GM23338 (cell line): ENCODE results near the gene POLA1. TPM values are rescaled to one million over a fixed set of nuclear protein-coding genes. Genes with fewer than 3 reads are reported as not detected.

ENCODE experiments used
- ATAC-seq: fragments of 200-7000 bp; cut with Tn5 transposase; 3 replicates; pipeline ENCODE4 v1.9.1; 2020
- DNase-seq: peaks from one replicate; pipeline ENCODE4 v3.0.0-alpha.2; 2015; ENCODE audit warnings: low spot score
- H2AFZ ChIP-seq: fragments of 200-600 bp; sonication (generic); 2 replicates; pipeline ENCODE4 v1.8.0; 2016; ENCODE audit warnings: antibody characterized with exemption, mild to moderate bottlenecking, moderate library complexity
- H3F3A ChIP-seq: fragments of 200-600 bp; sonication (generic); replicated peaks from 2 replicates; pipeline ENCODE4 v1.8.0; 2017; ENCODE audit warnings: antibody characterized with exemption, mixed run types, low read depth
- H3K27ac ChIP-seq: fragments of 200-600 bp; sonication (generic); 2 replicates; pipeline ENCODE4 v1.6.1; 2016; ENCODE audit warnings: low read depth
- H3K27me3 ChIP-seq: fragments of 200-600 bp; sonication (generic); 2 replicates; pipeline ENCODE4 v1.8.0; 2016; ENCODE audit warnings: mild to moderate bottlenecking, mixed run types, moderate library complexity; ENCODE audit not compliant: insufficient read depth
- H3K36me3 ChIP-seq: fragments of 200-600 bp; sonication (generic); 2 replicates; pipeline ENCODE4 v1.8.0; 2016; ENCODE audit warnings: mild to moderate bottlenecking; ENCODE audit not compliant: insufficient read depth
- H3K4me1 ChIP-seq: fragments of 200-600 bp; sonication (generic); 2 replicates; pipeline ENCODE4 v1.8.0; 2016; ENCODE audit warnings: mild to moderate bottlenecking, moderate library complexity; ENCODE audit not compliant: insufficient read depth
- H3K4me2 ChIP-seq: fragments of 200-600 bp; sonication (generic); 2 replicates; pipeline ENCODE4 v1.7.1; 2017; ENCODE audit warnings: mixed run types
- H3K4me3 ChIP-seq: fragments of 200-600 bp; sonication (generic); 2 replicates; pipeline ENCODE4 v1.6.1; 2016; ENCODE audit warnings: mixed run types
- H3K79me2 ChIP-seq: fragments of 200-600 bp; sonication (generic); replicated peaks from 2 replicates; pipeline ENCODE4 v1.8.0; 2017; ENCODE audit warnings: mild to moderate bottlenecking; ENCODE audit not compliant: insufficient read depth
- H3K9me2 ChIP-seq: fragments of 200-600 bp; sonication (generic); 2 replicates; pipeline ENCODE4 v1.8.0; 2017; ENCODE audit not compliant: insufficient read depth
- H4K20me1 ChIP-seq: fragments of 200-600 bp; sonication (generic); replicated peaks from 2 replicates; pipeline ENCODE4 v1.8.0; 2017; ENCODE audit warnings: mild to moderate bottlenecking; ENCODE audit not compliant: insufficient read depth
- H3K27ac Mint-ChIP-seq: 2 replicates; pipeline ENCODE4 v1.8.0; 2020; ENCODE audit warnings: inconsistent platforms, mild to moderate bottlenecking, moderate library complexity, mixed read lengths
- H3K27me3 Mint-ChIP-seq: 3 replicates; pipeline ENCODE4 v1.8.0; 2022; ENCODE audit warnings: low read depth, mild to moderate bottlenecking, moderate library complexity, mixed read lengths, inconsistent platforms; ENCODE audit not compliant: insufficient read depth, poor library complexity
- H3K36me3 Mint-ChIP-seq: 3 replicates; pipeline ENCODE4 v1.8.0; 2021; ENCODE audit warnings: low read depth, mild to moderate bottlenecking, inconsistent platforms, moderate library complexity, mixed read lengths
- H3K4me1 Mint-ChIP-seq: 3 replicates; pipeline ENCODE4 v1.8.0; 2020; ENCODE audit warnings: mild to moderate bottlenecking, inconsistent platforms, mixed read lengths
- H3K4me3 Mint-ChIP-seq: 3 replicates; pipeline ENCODE4 v1.8.0; 2021; ENCODE audit warnings: moderate library complexity, mild to moderate bottlenecking, inconsistent platforms, mixed read lengths
- H3K9me3 Mint-ChIP-seq: 3 replicates; pipeline ENCODE4 v1.8.0; 2020; ENCODE audit warnings: moderate library complexity, mild to moderate bottlenecking, inconsistent platforms, mixed read lengths
- CREB1 ChIP-seq: fragments of 250-450 bp; sonication (Bioruptor Pico); IDR thresholded peaks from 2 replicates; pipeline ENCODE4 v1.5.0; 2020; ENCODE audit warnings: low read depth, mild to moderate bottlenecking, moderate library complexity
- ETS1 ChIP-seq: IDR thresholded peaks from 2 replicates; pipeline ENCODE4 v1.6.1; 2016; ENCODE audit warnings: antibody characterized with exemption
- EZH2 ChIP-seq: fragments of 200-600 bp; sonication (generic); IDR thresholded peaks from one replicate; pipeline ENCODE4 v1.8.0; 2017; ENCODE audit warnings: antibody characterized with exemption, mild to moderate bottlenecking, low read depth; ENCODE audit not compliant: unreplicated experiment
- EZH2phosphoT487 ChIP-seq: fragments of 200-600 bp; sonication (generic); IDR thresholded peaks from one replicate; pipeline ENCODE4 v1.8.1; 2018; ENCODE audit warnings: antibody characterized with exemption; ENCODE audit not compliant: unreplicated experiment
- JUNB ChIP-seq: IDR thresholded peaks from one replicate; pipeline ENCODE4 v1.6.1; 2016; ENCODE audit warnings: antibody characterized with exemption; ENCODE audit not compliant: unreplicated experiment
- NANOG ChIP-seq: IDR thresholded peaks from 2 replicates; pipeline ENCODE4 v1.6.1; 2016; ENCODE audit warnings: antibody characterized with exemption, borderline replicate concordance
- POLR2AphosphoS5 ChIP-seq: IDR thresholded peaks from 2 replicates; pipeline ENCODE4 v1.6.1; 2016; ENCODE audit warnings: antibody characterized with exemption, low read depth
- REST ChIP-seq: IDR thresholded peaks from one replicate; pipeline ENCODE4 v1.6.1; 2018; ENCODE audit warnings: antibody characterized with exemption; ENCODE audit not compliant: unreplicated experiment
- STAT1 ChIP-seq: IDR thresholded peaks from one replicate; pipeline ENCODE4 v1.6.1; 2016; ENCODE audit warnings: antibody characterized with exemption; ENCODE audit not compliant: unreplicated experiment
- ZNF114 ChIP-seq: fragments of 250-450 bp; sonication (Bioruptor Pico); IDR thresholded peaks from 2 replicates; pipeline ENCODE4 v1.5.0; 2020; ENCODE audit warnings: mild to moderate bottlenecking, moderate library complexity
- ZNF331 ChIP-seq: fragments of 250-450 bp; sonication (Bioruptor Pico); IDR thresholded peaks from 2 replicates; pipeline ENCODE4 v1.5.0; 2020; ENCODE audit warnings: low read depth, mild to moderate bottlenecking, moderate library complexity
- ZNF462 ChIP-seq: fragments of 250-450 bp; sonication (Bioruptor Pico); IDR thresholded peaks from 2 replicates; pipeline ENCODE4 v1.5.0; 2020; ENCODE audit warnings: mild to moderate bottlenecking, moderate library complexity
- polyA plus RNA-seq: library from polyadenylated mRNA; unstranded; fragments of >200 nt; fragmentation: Nextera tagmentation; extraction: Ambion mirVana; gene quantifications from 2 replicates; pipeline ENCODE4 v1.2.1, GENCODE V29; 2016
- total RNA-seq: library from RNA; depleted of rRNA; stranded (reverse); fragments of >200 nt; shearing (Covaris generic); gene quantifications from 2 replicates; pipeline ENCODE4 v1.2.3, GENCODE V29; 2014
- TF ChIP-seq, protein P1 (sequence below), 2 experiments: fragments of 200-600 bp in 1 of 2; sonication (generic) in 1 of 2; conservative IDR thresholded peaks; 2 replicates each; pipeline versions ENCODE4 v1.5.1 to v1.6.1; 2016 to 2017; ENCODE audit warnings: antibody characterized with exemption in 2 of 2, low read depth in 2 of 2, mild to moderate bottlenecking in 2 of 2, moderate library complexity in 1 of 2

POLA1 gene
- total and polyA plus RNA-seq, 2 experiments from 2014 or later: 12.6 to 36.6 TPM

- Histone ChIP-seq H3F3A (no peaks in the 10 kb centered on the region), H3K36me3 (no peaks in the 10 kb centered on the region), H4K20me1 (no peaks in the 10 kb centered on the region), H3K4me2 (no peak overlapping the region), H3K27ac (no peak overlapping the region), H3K4me3 (no peak overlapping the region), H3K79me2 (0 out of 2 replicates have a peak, but pooled peaks cover 2% of the 10 kb centered on the region), H3K4me1 (peaks cover 3% of the 10 kb centered on the region), H2AFZ (no peak overlapping the region), H3K27me3 (no peaks in the 10 kb centered on the region), H3K9me2 (no peaks in the 10 kb centered on the region)
- no peak overlapping the region for H3K4me3 Mint-ChIP-seq
- no peaks in the 10 kb centered on the region for H3K9me3 Mint-ChIP-seq
- no peak for DNase-seq
- no peak overlapping the region; the same call in 1 of the 2 replicates for H3K27ac Mint-ChIP-seq
- no peak for ATAC-seq
- no peaks in the 10 kb centered on the region for H3K4me1 Mint-ChIP-seq
- H3K36me3 Mint-ChIP-seq: peaks cover 7% of the 10 kb centered on the region; the same call in 2 of the 3 replicates
- no peak for TF ChIP-seq ZNF331 (CRISPR knock-in tag)
- no peak for TF ChIP-seq ETS1
- no peak for TF ChIP-seq EZH2
- TF ChIP-seq ZNF114 (CRISPR knock-in tag): no peak
- TF ChIP-seq POLR2AphosphoS5: no peak
- TF ChIP-seq, protein P1, sequence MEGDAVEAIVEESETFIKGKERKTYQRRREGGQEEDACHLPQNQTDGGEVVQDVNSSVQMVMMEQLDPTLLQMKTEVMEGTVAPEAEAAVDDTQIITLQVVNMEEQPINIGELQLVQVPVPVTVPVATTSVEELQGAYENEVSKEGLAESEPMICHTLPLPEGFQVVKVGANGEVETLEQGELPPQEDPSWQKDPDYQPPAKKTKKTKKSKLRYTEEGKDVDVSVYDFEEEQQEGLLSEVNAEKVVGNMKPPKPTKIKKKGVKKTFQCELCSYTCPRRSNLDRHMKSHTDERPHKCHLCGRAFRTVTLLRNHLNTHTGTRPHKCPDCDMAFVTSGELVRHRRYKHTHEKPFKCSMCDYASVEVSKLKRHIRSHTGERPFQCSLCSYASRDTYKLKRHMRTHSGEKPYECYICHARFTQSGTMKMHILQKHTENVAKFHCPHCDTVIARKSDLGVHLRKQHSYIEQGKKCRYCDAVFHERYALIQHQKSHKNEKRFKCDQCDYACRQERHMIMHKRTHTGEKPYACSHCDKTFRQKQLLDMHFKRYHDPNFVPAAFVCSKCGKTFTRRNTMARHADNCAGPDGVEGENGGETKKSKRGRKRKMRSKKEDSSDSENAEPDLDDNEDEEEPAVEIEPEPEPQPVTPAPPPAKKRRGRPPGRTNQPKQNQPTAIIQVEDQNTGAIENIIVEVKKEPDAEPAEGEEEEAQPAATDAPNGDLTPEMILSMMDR (conservative IDR thresholded peaks at IDR 0.05; ENCODE audit: low read depth in 2 of 2): no peak
- TF ChIP-seq EZH2phosphoT487: no peak
- no peak for TF ChIP-seq STAT1
- TF ChIP-seq REST: no peak
- TF ChIP-seq JUNB: no peak
- no peak for TF ChIP-seq ZNF462 (CRISPR knock-in tag)
- TF ChIP-seq NANOG: no peak
- no peak for TF ChIP-seq CREB1
- H3K27me3 Mint-ChIP-seq: no peaks in the 10 kb centered on the region
These were observed 144.2 kb downstream of the POLA1 start for GRCh38 chrX:24837966-24838365.
